ENCODE results near the gene USP37. TPM values are rescaled to one million over a fixed set of nuclear protein-coding genes. Genes with fewer than 3 reads are reported as not detected.

USP37 gene
- total and polyA plus RNA-seq, 2 of the 13 experiments (the other 11 are each of a cell fraction or from before 2014, with no cell fraction given), result 6.5 to 30.6 TPM

DNA sequence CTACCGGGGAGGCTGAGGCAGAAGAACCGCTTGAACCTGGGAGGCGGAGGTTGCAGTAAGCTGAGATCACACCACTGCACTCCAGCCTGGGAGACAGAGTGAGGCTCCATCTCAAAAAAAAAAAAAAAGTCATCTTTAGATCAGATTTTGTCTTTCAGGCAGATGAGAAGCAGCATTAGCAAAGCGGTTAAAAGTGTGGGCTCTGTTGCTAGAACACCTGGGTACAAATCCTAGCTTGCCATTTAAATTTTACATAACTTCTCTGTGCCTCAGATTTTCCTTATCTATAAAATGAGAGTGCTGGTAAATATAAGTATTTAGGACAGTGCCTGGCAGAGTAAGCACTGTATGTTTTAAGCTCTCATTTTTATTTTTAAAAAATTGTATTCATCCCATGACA lies 8.7 kb upstream of the USP37 start:
- FAIRE-seq, result no peak
- Histone ChIP-seq H3K4me2 (ENCODE audit: low read depth, low read length) (no peak overlapping the region), H3K9ac (ENCODE audit: insufficient read depth, low read depth, low read length) (no peak overlapping the region), H3K27me3 (ENCODE audit: control insufficient read depth in 1 of 2, insufficient read depth in 2 of 2, low read length in 2 of 2) (no peaks in the 10 kb centered on the region), H2AFZ (ENCODE audit: low read length) (no peak overlapping the region), H4K20me1 (ENCODE audit: insufficient read depth, low read length) (peaks cover 9% of the 10 kb centered on the region; the same call in 1 of the 2 replicates), H3K4me3 (replicated peaks in 1 of 3; ENCODE audit: insufficient read depth in 1 of 3, low read depth in 2 of 3, low read length in 3 of 3) (no peak overlapping the region), H3K9me3 (ENCODE audit: low read length) (no peaks in the 10 kb centered on the region), H3K27ac (ENCODE audit: extremely low read length, insufficient read depth, low read length) (no peak overlapping the region), H3K79me2 (ENCODE audit: insufficient read depth, low read length) (peaks cover 73% of the 10 kb centered on the region), H3K36me3 (replicated peaks in 1 of 2; ENCODE audit: control insufficient read depth in 1 of 2, insufficient read depth in 2 of 2, low read length in 2 of 2) (peaks cover 12 to 50% of the 10 kb centered on the region in 2 experiments), H3K4me1 (ENCODE audit: insufficient read depth, low read length) (peaks cover 10% of the 10 kb centered on the region; the same call in 1 of the 2 replicates)
- ChIA-PET CTCF (ENCODE audit: low intra/inter-chr PET ratio, low total read pairs) (no interaction called here), POLR2A (no interaction called here)
- BruUV-seq (replicated peaks), result no TSS peak
- WGBS (ENCODE audit: low lambda C conversion rate), result over 99% methylated on average over 4 of the region's 4 CpGs
- in situ Hi-C loops (cut with HindIII; ENCODE audit: extremely low pct_ligation_motif_present, low pct_unique_long_range_greater_than_20kb) (no loop called here), intact Hi-C loops (cut with micrococcal nuclease; ENCODE audit: unreplicated experiment) (no loop called here)
- no peak for ATAC-seq
- DNase-seq (ENCODE audit: low spot score), result no peak
- TF ChIP-seq BHLHE40 (IDR thresholded peaks at IDR 0.05; ENCODE audit: low read length), result no peak
- TF ChIP-seq SP4 (CRISPR knock-in tag; IDR thresholded peaks at IDR 0.05), result no peak
- no peak for TF ChIP-seq ZNF564 (CRISPR knock-in tag; IDR thresholded peaks at IDR 0.05)
- no peak for TF ChIP-seq ZFP36L1 (CRISPR knock-in tag; IDR thresholded peaks at IDR 0.05)
- TF ChIP-seq POLR2A (IDR thresholded peaks at IDR 0.05; ENCODE audit: insufficient read depth in 1 of 2, low read depth in 2 of 2, low read length in 2 of 2), result no peak
- TF ChIP-seq THYN1 (CRISPR knock-in tag; IDR thresholded peaks at IDR 0.05; ENCODE audit: borderline replicate concordance, low read depth), result no peak
- no peak for TF ChIP-seq MNT (IDR thresholded peaks at IDR 0.05)
- TF ChIP-seq ZSCAN20 (CRISPR knock-in tag; IDR thresholded peaks at IDR 0.05; ENCODE audit: borderline replicate concordance), result no peak
- no peak for TF ChIP-seq ZNF891 (CRISPR knock-in tag; IDR thresholded peaks at IDR 0.05)
- no peak for TF ChIP-seq REXO4 (CRISPR knock-in tag; IDR thresholded peaks at IDR 0.05; ENCODE audit: borderline replicate concordance)
- TF ChIP-seq ZNF777 (CRISPR knock-in tag; IDR thresholded peaks at IDR 0.05), result no peak
- TF ChIP-seq ZNF512B (CRISPR knock-in tag; IDR thresholded peaks at IDR 0.05; ENCODE audit: borderline replicate concordance), result no peak
- TF ChIP-seq KAT7 (CRISPR knock-in tag; IDR thresholded peaks at IDR 0.05; ENCODE audit: borderline replicate concordance), result no peak
- no peak for TF ChIP-seq RFX5 (IDR thresholded peaks at IDR 0.05; ENCODE audit: low read depth, low read length)
- TF ChIP-seq CAMTA2 (CRISPR knock-in tag; IDR thresholded peaks at IDR 0.05; ENCODE audit: borderline replicate concordance), result no peak
- TF ChIP-seq, protein P1, sequence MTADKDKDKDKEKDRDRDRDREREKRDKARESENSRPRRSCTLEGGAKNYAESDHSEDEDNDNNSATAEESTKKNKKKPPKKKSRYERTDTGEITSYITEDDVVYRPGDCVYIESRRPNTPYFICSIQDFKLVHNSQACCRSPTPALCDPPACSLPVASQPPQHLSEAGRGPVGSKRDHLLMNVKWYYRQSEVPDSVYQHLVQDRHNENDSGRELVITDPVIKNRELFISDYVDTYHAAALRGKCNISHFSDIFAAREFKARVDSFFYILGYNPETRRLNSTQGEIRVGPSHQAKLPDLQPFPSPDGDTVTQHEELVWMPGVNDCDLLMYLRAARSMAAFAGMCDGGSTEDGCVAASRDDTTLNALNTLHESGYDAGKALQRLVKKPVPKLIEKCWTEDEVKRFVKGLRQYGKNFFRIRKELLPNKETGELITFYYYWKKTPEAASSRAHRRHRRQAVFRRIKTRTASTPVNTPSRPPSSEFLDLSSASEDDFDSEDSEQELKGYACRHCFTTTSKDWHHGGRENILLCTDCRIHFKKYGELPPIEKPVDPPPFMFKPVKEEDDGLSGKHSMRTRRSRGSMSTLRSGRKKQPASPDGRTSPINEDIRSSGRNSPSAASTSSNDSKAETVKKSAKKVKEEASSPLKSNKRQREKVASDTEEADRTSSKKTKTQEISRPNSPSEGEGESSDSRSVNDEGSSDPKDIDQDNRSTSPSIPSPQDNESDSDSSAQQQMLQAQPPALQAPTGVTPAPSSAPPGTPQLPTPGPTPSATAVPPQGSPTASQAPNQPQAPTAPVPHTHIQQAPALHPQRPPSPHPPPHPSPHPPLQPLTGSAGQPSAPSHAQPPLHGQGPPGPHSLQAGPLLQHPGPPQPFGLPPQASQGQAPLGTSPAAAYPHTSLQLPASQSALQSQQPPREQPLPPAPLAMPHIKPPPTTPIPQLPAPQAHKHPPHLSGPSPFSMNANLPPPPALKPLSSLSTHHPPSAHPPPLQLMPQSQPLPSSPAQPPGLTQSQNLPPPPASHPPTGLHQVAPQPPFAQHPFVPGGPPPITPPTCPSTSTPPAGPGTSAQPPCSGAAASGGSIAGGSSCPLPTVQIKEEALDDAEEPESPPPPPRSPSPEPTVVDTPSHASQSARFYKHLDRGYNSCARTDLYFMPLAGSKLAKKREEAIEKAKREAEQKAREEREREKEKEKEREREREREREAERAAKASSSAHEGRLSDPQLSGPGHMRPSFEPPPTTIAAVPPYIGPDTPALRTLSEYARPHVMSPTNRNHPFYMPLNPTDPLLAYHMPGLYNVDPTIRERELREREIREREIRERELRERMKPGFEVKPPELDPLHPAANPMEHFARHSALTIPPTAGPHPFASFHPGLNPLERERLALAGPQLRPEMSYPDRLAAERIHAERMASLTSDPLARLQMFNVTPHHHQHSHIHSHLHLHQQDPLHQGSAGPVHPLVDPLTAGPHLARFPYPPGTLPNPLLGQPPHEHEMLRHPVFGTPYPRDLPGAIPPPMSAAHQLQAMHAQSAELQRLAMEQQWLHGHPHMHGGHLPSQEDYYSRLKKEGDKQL (CRISPR knock-in tag; IDR thresholded peaks at IDR 0.05; ENCODE audit: low read depth), result no peak
- no peak for TF ChIP-seq ZNF709 (CRISPR knock-in tag; IDR thresholded peaks at IDR 0.05)

Data from HepG2 (cell line).